ENCODE measurements around the gene RALB.

GRCh38 chr2:120257522-120257921 is 4.9 kb downstream of the RALB start:
- TF ChIP-seq EP300 (IDR thresholded peaks at IDR 0.05) (no peak), POLR2A (IDR thresholded peaks at IDR 0.05; ENCODE audit: low read depth) (no peak)
- TF ChIP-seq, protein P1, sequence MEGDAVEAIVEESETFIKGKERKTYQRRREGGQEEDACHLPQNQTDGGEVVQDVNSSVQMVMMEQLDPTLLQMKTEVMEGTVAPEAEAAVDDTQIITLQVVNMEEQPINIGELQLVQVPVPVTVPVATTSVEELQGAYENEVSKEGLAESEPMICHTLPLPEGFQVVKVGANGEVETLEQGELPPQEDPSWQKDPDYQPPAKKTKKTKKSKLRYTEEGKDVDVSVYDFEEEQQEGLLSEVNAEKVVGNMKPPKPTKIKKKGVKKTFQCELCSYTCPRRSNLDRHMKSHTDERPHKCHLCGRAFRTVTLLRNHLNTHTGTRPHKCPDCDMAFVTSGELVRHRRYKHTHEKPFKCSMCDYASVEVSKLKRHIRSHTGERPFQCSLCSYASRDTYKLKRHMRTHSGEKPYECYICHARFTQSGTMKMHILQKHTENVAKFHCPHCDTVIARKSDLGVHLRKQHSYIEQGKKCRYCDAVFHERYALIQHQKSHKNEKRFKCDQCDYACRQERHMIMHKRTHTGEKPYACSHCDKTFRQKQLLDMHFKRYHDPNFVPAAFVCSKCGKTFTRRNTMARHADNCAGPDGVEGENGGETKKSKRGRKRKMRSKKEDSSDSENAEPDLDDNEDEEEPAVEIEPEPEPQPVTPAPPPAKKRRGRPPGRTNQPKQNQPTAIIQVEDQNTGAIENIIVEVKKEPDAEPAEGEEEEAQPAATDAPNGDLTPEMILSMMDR (IDR thresholded peaks at IDR 0.05) = no peak

Data from esophagus muscularis mucosa (tissue), 4 donors.